ENCODE measurements around the gene UNC45B. TPM values are rescaled to one million over a fixed set of nuclear protein-coding genes. Genes with fewer than 3 reads are reported as not detected.

UNC45B gene
- total RNA-seq, 1 experiment from 2014 or later: not detected

DNA sequence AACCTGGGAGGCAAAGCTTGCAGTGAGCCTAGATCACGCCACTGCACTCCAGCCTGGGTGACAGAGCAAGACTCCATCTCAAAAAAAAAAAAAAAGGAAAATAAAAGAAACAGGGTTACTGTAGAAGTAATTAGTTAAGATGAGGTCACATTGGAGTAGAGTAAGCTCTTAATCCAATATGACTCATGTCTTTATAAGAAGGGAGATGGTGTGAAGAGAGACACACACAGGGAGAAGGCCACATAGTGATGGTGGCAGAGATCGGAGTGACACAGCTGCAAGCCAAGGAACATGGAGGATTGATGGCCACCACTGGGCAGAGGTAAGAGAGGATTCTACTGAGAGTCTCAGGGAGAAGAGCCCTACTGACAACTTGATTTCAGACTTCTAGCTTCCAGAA lies 79.9 kb downstream of the UNC45B start:
- no peaks in the 10 kb centered on the region for H3K36me3 ChIP-seq (ENCODE audit: control insufficient read depth in 1 of 2, insufficient read depth in 2 of 2, low read length in 2 of 2)
- H2AFZ ChIP-seq (ENCODE audit: low read depth, low read length, poor library complexity, severe bottlenecking): no peak overlapping the region
- CTCF ChIA-PET: interaction anchor here (0.7 kb wide), 1 partner anchor 866 kb away, joined by 3 read pairs; no protein-coding TSS in a partner anchor
- POLR2A ChIA-PET: no interaction called here
- no peak overlapping the region for H3K4me3 ChIP-seq (replicated peaks in 1 of 2; ENCODE audit: low read depth in 1 of 2, low read length in 2 of 2)
- no TSS peak for BruUV-seq (replicated peaks)
- no peaks in the 10 kb centered on the region for H3K9me3 ChIP-seq (ENCODE audit: control insufficient read depth in 1 of 2, insufficient read depth in 1 of 2, low read depth in 1 of 2, low read length in 2 of 2)
- intact Hi-C loops (cut with micrococcal nuclease): no loop called here
- no peak overlapping the region for H3K9ac ChIP-seq (ENCODE audit: low read length)
- no peaks in the 10 kb centered on the region for H4K20me1 ChIP-seq (ENCODE audit: insufficient read depth)
- 0 out of 2 replicates have a peak, but pooled peaks cover 4% of the 10 kb centered on the region for H3K27me3 ChIP-seq (ENCODE audit: insufficient read depth, low read length)
- H3K79me2 ChIP-seq (ENCODE audit: insufficient read depth, low read length): no peaks in the 10 kb centered on the region
- DNase-seq (ENCODE audit: low read depth, low spot score) (no peak), ATAC-seq (no peak)
- H3K27ac ChIP-seq (ENCODE audit: low read depth, low read length): no peak overlapping the region
- no peak for TF ChIP-seq SIN3A (IDR thresholded peaks at IDR 0.05; ENCODE audit: low read depth)
- no peak for TF ChIP-seq CBX3 (IDR thresholded peaks at IDR 0.05; ENCODE audit: low read depth)
- no peak for TF ChIP-seq JUND (IDR thresholded peaks at IDR 0.05)
- TF ChIP-seq, protein P1, sequence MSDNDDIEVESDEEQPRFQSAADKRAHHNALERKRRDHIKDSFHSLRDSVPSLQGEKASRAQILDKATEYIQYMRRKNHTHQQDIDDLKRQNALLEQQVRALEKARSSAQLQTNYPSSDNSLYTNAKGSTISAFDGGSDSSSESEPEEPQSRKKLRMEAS (IDR thresholded peaks at IDR 0.05): no peak
- TF ChIP-seq FOSL1 (IDR thresholded peaks at IDR 0.05; ENCODE audit: low read depth): no peak
- no peak for TF ChIP-seq POLR2AphosphoS5 (IDR thresholded peaks at IDR 0.05; ENCODE audit: low read depth, low read length)
- no peak for TF ChIP-seq TCF7L2 (IDR thresholded peaks at IDR 0.05; ENCODE audit: borderline replicate concordance, extremely low read depth, insufficient read depth, insufficient read length)
- TF ChIP-seq RAD21 (IDR thresholded peaks at IDR 0.05; ENCODE audit: low read depth): no peak
- TF ChIP-seq, protein P2, sequence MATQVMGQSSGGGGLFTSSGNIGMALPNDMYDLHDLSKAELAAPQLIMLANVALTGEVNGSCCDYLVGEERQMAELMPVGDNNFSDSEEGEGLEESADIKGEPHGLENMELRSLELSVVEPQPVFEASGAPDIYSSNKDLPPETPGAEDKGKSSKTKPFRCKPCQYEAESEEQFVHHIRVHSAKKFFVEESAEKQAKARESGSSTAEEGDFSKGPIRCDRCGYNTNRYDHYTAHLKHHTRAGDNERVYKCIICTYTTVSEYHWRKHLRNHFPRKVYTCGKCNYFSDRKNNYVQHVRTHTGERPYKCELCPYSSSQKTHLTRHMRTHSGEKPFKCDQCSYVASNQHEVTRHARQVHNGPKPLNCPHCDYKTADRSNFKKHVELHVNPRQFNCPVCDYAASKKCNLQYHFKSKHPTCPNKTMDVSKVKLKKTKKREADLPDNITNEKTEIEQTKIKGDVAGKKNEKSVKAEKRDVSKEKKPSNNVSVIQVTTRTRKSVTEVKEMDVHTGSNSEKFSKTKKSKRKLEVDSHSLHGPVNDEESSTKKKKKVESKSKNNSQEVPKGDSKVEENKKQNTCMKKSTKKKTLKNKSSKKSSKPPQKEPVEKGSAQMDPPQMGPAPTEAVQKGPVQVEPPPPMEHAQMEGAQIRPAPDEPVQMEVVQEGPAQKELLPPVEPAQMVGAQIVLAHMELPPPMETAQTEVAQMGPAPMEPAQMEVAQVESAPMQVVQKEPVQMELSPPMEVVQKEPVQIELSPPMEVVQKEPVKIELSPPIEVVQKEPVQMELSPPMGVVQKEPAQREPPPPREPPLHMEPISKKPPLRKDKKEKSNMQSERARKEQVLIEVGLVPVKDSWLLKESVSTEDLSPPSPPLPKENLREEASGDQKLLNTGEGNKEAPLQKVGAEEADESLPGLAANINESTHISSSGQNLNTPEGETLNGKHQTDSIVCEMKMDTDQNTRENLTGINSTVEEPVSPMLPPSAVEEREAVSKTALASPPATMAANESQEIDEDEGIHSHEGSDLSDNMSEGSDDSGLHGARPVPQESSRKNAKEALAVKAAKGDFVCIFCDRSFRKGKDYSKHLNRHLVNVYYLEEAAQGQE (IDR thresholded peaks at IDR 0.05; ENCODE audit: low read depth): no peak
- no peak for TF ChIP-seq CEBPB (IDR thresholded peaks at IDR 0.05; ENCODE audit: low read depth)
- TF ChIP-seq SRF (IDR thresholded peaks at IDR 0.05; ENCODE audit: low read depth): no peak
- no peak for TF ChIP-seq SP1 (IDR thresholded peaks at IDR 0.05; ENCODE audit: low read depth)
- no peak for TF ChIP-seq ZNF274 (IDR thresholded peaks at IDR 0.05; ENCODE audit: low read depth, low read length)
- TF ChIP-seq, protein P3, sequence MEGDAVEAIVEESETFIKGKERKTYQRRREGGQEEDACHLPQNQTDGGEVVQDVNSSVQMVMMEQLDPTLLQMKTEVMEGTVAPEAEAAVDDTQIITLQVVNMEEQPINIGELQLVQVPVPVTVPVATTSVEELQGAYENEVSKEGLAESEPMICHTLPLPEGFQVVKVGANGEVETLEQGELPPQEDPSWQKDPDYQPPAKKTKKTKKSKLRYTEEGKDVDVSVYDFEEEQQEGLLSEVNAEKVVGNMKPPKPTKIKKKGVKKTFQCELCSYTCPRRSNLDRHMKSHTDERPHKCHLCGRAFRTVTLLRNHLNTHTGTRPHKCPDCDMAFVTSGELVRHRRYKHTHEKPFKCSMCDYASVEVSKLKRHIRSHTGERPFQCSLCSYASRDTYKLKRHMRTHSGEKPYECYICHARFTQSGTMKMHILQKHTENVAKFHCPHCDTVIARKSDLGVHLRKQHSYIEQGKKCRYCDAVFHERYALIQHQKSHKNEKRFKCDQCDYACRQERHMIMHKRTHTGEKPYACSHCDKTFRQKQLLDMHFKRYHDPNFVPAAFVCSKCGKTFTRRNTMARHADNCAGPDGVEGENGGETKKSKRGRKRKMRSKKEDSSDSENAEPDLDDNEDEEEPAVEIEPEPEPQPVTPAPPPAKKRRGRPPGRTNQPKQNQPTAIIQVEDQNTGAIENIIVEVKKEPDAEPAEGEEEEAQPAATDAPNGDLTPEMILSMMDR (IDR thresholded peaks at IDR 0.05 in 2 of 3, conservative IDR thresholded peaks at IDR 0.05 in 1 of 3; ENCODE audit: borderline replicate concordance in 1 of 3, insufficient read depth in 1 of 3, low read depth in 2 of 3, low read length in 2 of 3): no peak
- no peak for TF ChIP-seq ELF1 (IDR thresholded peaks at IDR 0.05; ENCODE audit: borderline replicate concordance, low read depth)
- H3K4me2 ChIP-seq (ENCODE audit: low read length): no peak overlapping the region
- H3K4me1 ChIP-seq (ENCODE audit: control insufficient read depth in 1 of 2, insufficient read depth in 2 of 2, low read length in 2 of 2): no peaks in the 10 kb centered on the region
- no peaks in the 10 kb centered on the region for H3K9me2 ChIP-seq (ENCODE audit: insufficient read depth)
- RAD21 ChIA-PET (ENCODE audit: low non-redundant PET in 1 of 2, low total read pairs in 2 of 2, uncharacterized antibody in 2 of 2, unreplicated experiment in 2 of 2): no interaction called here
